Measurements from ENCODE around the gene GOLGA1.

Gene GOLGA1

GRCh38 chr9:124868511-124869465, 72.1 kb downstream of the GOLGA1 start:
- Histone ChIP-seq H3K4me3 (ENCODE audit: low read depth, low read length) (peak overlapping the region; percentile 96), H3K36me3 (replicated peaks) (peaks cover 15% of the 10 kb centered on the region), H3K27ac (peak overlapping the region; percentile 88), H3K27me3 (replicated peaks) (no peaks in the 10 kb centered on the region)
- in situ Hi-C loops (cut with HindIII; ENCODE audit: low pct_ligation_motif_present, low sequenced_read_pairs): no loop called here
- TF ChIP-seq CTCF (IDR thresholded peaks at IDR 0.05; ENCODE audit: low read depth, low read length, missing control alignments): peak; percentile 54
- peak; percentile 58 for DNase-seq

DNA sequence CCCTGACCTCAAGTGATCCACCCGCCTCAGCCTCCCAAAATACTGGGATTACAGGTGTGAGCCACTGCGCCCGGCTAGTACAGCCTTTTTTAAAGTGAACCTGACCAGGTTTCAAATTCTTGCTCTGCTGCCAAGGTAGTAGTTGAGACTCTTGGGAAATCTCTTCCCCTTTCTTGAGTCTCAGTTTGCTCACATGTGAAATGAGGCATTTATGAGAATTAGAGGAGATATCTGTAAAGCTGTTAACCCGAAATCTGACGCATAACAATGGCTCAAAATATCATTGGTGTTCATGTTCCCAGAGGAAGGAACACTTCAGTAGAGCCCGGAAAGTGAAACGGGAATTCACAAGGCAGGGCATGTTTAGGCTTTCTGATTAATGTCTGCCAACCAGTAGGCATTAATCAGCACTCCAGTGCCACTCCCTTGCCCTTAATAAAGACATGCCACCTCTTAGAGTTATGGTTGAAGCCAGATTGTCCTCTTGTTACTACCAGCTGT, 77.5 kb downstream of the GOLGA1 start:
- Histone ChIP-seq H3K27ac (no peak overlapping the region), H3K27me3 (replicated peaks) (no peaks in the 10 kb centered on the region), H3K36me3 (replicated peaks) (peaks cover 30% of the 10 kb centered on the region), H3K4me3 (ENCODE audit: low read depth, low read length) (no peak overlapping the region)
- in situ Hi-C loops (cut with HindIII; ENCODE audit: low pct_ligation_motif_present, low sequenced_read_pairs): no loop called here
- no peak for DNase-seq
- no peak for TF ChIP-seq CTCF (IDR thresholded peaks at IDR 0.05; ENCODE audit: low read depth, low read length, missing control alignments)

DNA sequence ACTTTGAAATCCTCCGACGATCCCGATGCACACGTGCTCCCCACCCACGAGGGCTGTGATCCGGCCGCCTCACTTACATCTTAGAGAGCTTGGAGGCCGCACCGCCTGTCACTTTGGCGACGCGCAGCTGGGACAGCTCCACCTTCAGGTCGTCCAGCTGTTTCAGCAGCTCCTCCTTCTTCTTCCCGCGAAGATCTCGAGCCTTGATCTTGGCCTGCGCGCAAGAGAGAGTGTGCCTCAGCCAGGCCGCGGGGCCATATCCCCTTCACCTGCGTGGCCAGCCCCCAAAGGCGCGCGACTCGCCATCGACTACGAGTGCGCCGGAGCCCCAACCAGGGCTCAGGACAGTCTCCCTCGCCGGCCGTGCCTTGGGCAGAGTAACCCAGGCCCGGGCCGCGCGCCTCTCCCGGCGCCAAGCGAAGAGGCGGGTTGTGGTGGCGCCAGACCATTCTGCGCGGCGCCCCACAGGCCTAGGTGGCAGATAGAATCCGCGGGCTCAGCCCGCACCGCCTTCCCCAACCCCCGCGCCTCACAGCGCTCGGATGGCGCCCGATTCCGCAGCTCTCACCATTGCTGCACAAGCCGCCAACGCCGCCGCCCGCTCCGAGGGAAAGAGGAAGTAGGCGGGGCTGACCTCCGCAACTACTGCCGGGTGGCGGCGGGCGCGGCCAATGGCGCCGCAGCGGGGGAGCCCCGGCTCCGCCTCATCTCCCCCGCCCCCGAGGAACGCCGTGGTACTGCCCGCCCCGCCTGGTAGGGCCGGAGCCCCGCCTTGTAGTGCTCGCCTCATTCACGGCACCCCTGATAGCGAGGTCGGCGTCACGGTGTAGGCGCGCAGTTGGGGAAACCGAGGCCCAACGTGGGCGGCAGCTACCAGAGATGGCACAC, 79.3 kb downstream of the GOLGA1 start, which contains the start of the genes ARPC5L and RPL35:
ARPC5L (plus strand) TSS at position 789 of the 888 bp plus-strand sequence. CDS start 7,161 bp downstream, outside the sequence.
RPL35 (minus strand) TSS at position 616 of the 888 bp plus-strand sequence; CDS start at position 571, 45 bp downstream.
- DNase-seq: peak; percentile 89
- peak within 1 kb of the TSS; percentile 97 for H3K27ac ChIP-seq
- peaks cover 48% of the 10 kb centered on the region for H3K36me3 ChIP-seq (replicated peaks)
- in situ Hi-C loops (cut with HindIII; ENCODE audit: low pct_ligation_motif_present, low sequenced_read_pairs): no loop called here
- H3K27me3 ChIP-seq (replicated peaks): no peaks in the 10 kb centered on the region
- peak within 1 kb of the TSS; percentile 96 for H3K4me3 ChIP-seq (ENCODE audit: low read depth, low read length)
- TF ChIP-seq CTCF (IDR thresholded peaks at IDR 0.05; ENCODE audit: low read depth, low read length, missing control alignments): no peak

DNA sequence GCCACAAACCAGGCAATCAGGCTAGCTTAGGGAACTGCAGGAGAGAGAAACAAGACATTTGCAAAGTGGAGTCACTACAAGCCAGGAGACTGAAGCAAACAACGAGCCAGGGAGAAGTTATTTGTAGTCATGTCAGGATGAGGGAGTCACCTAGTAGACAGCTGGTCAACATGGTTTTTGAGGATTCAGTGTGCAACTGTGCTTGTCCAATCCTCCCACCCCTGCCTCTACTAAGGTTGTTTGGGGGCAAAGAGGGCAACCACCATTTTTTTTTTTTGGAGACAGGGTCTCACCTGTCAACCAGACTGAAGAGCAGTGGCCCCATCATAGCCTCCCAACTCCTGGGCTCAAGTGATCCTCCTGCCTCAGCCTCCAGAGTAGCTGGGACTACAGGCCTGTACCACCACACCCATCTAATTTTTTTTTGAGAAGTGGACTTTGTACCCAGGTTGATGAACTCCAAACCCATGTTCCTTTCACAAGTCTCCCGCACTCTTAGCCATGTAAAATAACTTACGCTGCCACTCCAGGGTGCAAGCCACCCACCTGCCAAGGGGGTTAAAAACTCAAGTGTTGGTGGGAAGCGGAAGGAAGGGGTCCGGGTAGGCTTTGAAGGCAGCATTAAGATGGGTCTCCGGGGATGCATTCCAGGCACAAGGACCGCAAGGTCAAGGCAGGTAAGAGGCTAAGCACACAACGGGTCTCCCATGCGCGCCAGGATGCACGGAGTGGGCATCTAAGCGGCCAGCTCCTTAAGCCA, 80.1 kb downstream of the GOLGA1 start:
- Histone ChIP-seq H3K27ac (peak overlapping the region; percentile 97), H3K36me3 (replicated peaks) (peaks cover 54% of the 10 kb centered on the region), H3K27me3 (replicated peaks) (no peaks in the 10 kb centered on the region), H3K4me3 (ENCODE audit: low read depth, low read length) (peak overlapping the region; percentile 96)
- TF ChIP-seq CTCF (IDR thresholded peaks at IDR 0.05; ENCODE audit: low read depth, low read length, missing control alignments): no peak
- in situ Hi-C loops (cut with HindIII; ENCODE audit: low pct_ligation_motif_present, low sequenced_read_pairs): no loop called here
- DNase-seq: no peak

All from brain microvascular endothelial cell (primary cell).